IPS-18c (cell line): ENCODE results near the gene DLG1.

Experiments used
- H3K4me3 ChIP-seq: 2 replicates; pipeline ENCODE4 v1.7.0; 2013; ENCODE audit warnings: low read depth, mild to moderate bottlenecking, low read length, moderate library complexity; ENCODE audit not compliant: insufficient read depth
- H3K9me3 ChIP-seq: one replicate; pipeline ENCODE4 v1.6.1; 2013; ENCODE audit warnings: mild to moderate bottlenecking, low read length, moderate library complexity; ENCODE audit not compliant: control insufficient read depth, insufficient read depth

Gene DLG1

GRCh38 chr3:197001972-197002700, 296.3 kb downstream of the DLG1 start:
- H3K4me3 ChIP-seq = peak overlapping the region; percentile 41; the same call in 1 of the 2 replicates

GRCh38 chr3:197001106-197001971, 297.1 kb downstream of the DLG1 start:
- no peaks in the 10 kb centered on the region for H3K9me3 ChIP-seq

More at GRCh38 chr3:197001972-197002700, 296.3 kb downstream of the DLG1 start:
- H3K9me3 ChIP-seq = no peaks in the 10 kb centered on the region

GRCh38 chr3:197000211-197000610, 298.2 kb downstream of the DLG1 start:
- no peak overlapping the region for H3K4me3 ChIP-seq
- no peaks in the 10 kb centered on the region for H3K9me3 ChIP-seq

More at GRCh38 chr3:197001106-197001971, 297.1 kb downstream of the DLG1 start:
- H3K4me3 ChIP-seq = no peak overlapping the region

GRCh38 chr3:196998966-196999760, 299.2 kb downstream of the DLG1 start:
- Histone ChIP-seq H3K4me3 (no peak overlapping the region), H3K9me3 (no peaks in the 10 kb centered on the region)

GRCh38 chr3:196997311-196997710, 301.1 kb downstream of the DLG1 start:
- Histone ChIP-seq H3K4me3 (no peak overlapping the region), H3K9me3 (no peaks in the 10 kb centered on the region)

GRCh38 chr3:196996454-196997265, 301.8 kb downstream of the DLG1 start:
- no peaks in the 10 kb centered on the region for H3K9me3 ChIP-seq
- H3K4me3 ChIP-seq = no peak overlapping the region

- no peak overlapping the region for H3K4me3 ChIP-seq
- H3K9me3 ChIP-seq = no peaks in the 10 kb centered on the region
Observed at GRCh38 chr3:196995646-196996355, 302.6 kb downstream of the DLG1 start.

- no peak overlapping the region for H3K4me3 ChIP-seq
- H3K9me3 ChIP-seq = no peaks in the 10 kb centered on the region
Observed at GRCh38 chr3:196995027-196995426, 303.4 kb downstream of the DLG1 start.

GRCh38 chr3:196994056-196994455, 304.4 kb downstream of the DLG1 start:
- Histone ChIP-seq H3K4me3 (no peak overlapping the region), H3K9me3 (no peaks in the 10 kb centered on the region)
